Trophoblast cell (in vitro differentiated cells and primary cell): ENCODE data around the gene MRPL11.

ENCODE experiments used
- DNase-seq, 2 donors: peaks; one replicate each; pipeline ENCODE4 v3.0.0-alpha.2; 2016
- H2AFZ ChIP-seq: 2 replicates; pipeline ENCODE4 v1.6.1; 2013; ENCODE audit warnings: low read length, moderate library complexity, mild to moderate bottlenecking; ENCODE audit not compliant: insufficient read depth, poor library complexity
- H2AK5ac ChIP-seq: 2 replicates; pipeline ENCODE4 v1.6.1; 2013; ENCODE audit warnings: mild to moderate bottlenecking, low read length
- H2BK120ac ChIP-seq: 2 replicates; pipeline ENCODE4 v1.6.1; 2013; ENCODE audit warnings: low read length, mild to moderate bottlenecking, moderate library complexity; ENCODE audit not compliant: insufficient read depth, poor library complexity
- H2BK12ac ChIP-seq: 2 replicates; pipeline ENCODE4 v1.6.1; 2013; ENCODE audit warnings: mild to moderate bottlenecking, low read length, moderate library complexity
- H2BK5ac ChIP-seq: 2 replicates; pipeline ENCODE4 v1.6.1; 2013; ENCODE audit warnings: low read length, low read depth, moderate library complexity, mild to moderate bottlenecking; ENCODE audit not compliant: poor library complexity
- H3K14ac ChIP-seq: 2 replicates; pipeline ENCODE4 v1.6.1; 2013; ENCODE audit warnings: mild to moderate bottlenecking, low read length
- H3K18ac ChIP-seq: 2 replicates; pipeline ENCODE4 v1.6.1; 2013; ENCODE audit warnings: mild to moderate bottlenecking, low read length
- H3K23ac ChIP-seq: 2 replicates; pipeline ENCODE4 v1.6.1; 2013; ENCODE audit warnings: low read length
- H3K27ac ChIP-seq: 2 replicates; pipeline ENCODE4 v1.5.1; 2013; ENCODE audit warnings: low read depth, mild to moderate bottlenecking, inconsistent platforms, low read length, moderate library complexity
- H3K27me3 ChIP-seq: 2 replicates; pipeline ENCODE4 v1.6.1; 2013; ENCODE audit warnings: inconsistent platforms, mild to moderate bottlenecking, low read length, moderate library complexity; ENCODE audit not compliant: insufficient read depth
- H3K36me3 ChIP-seq, 2 experiments: 1 replicate in 1 of 2; 2 replicates in 1 of 2; pipeline ENCODE4 v1.6.1; 2013; ENCODE audit warnings: low read length in 2 of 2, mild to moderate bottlenecking in 2 of 2, moderate library complexity in 1 of 2; ENCODE audit not compliant: insufficient read depth in 2 of 2, control insufficient read depth in 1 of 2
- H3K4ac ChIP-seq: 2 replicates; pipeline ENCODE4 v1.6.1; 2013; ENCODE audit warnings: low read depth, mild to moderate bottlenecking, low read length, moderate library complexity
- H3K4me1 ChIP-seq, 2 experiments: 1 replicate in 1 of 2; 2 replicates in 1 of 2; pipeline ENCODE4 v1.6.1; 2013; ENCODE audit warnings: low read length in 2 of 2, mild to moderate bottlenecking in 2 of 2, moderate library complexity in 1 of 2; ENCODE audit not compliant: insufficient read depth in 2 of 2, control insufficient read depth in 1 of 2
- H3K4me2 ChIP-seq: 2 replicates; pipeline ENCODE4 v1.6.1; 2013; ENCODE audit warnings: inconsistent platforms, mild to moderate bottlenecking, low read length, moderate library complexity
- H3K4me3 ChIP-seq: 2 replicates; pipeline ENCODE4 v1.5.1; 2013; ENCODE audit warnings: mild to moderate bottlenecking, low read depth, low read length, inconsistent platforms
- H3K79me1 ChIP-seq: one replicate; pipeline ENCODE4 v1.6.1; 2013; ENCODE audit warnings: low read length
- H3K79me2 ChIP-seq: 2 replicates; pipeline ENCODE4 v1.6.1; 2013; ENCODE audit warnings: low read length, mild to moderate bottlenecking; ENCODE audit not compliant: control insufficient read depth, insufficient read depth, poor library complexity
- H3K9ac ChIP-seq: 2 replicates; pipeline ENCODE4 v1.6.1; 2013; ENCODE audit warnings: mild to moderate bottlenecking, low read length
- H3K9me3 ChIP-seq: 2 replicates; pipeline ENCODE4 v1.6.1; 2013; ENCODE audit warnings: low read depth, mild to moderate bottlenecking, control low read depth, inconsistent platforms, low read length; ENCODE audit not compliant: insufficient read depth
- H4K12ac ChIP-seq: 2 replicates; pipeline ENCODE4 v1.6.1; 2013; ENCODE audit warnings: low read depth, mild to moderate bottlenecking, low read length, moderate library complexity
- H4K8ac ChIP-seq: 2 replicates; pipeline ENCODE4 v1.6.1; 2013; ENCODE audit warnings: low read depth, mild to moderate bottlenecking, low read length, moderate library complexity
- H4K91ac ChIP-seq: one replicate; pipeline ENCODE4 v1.6.1; 2013; ENCODE audit warnings: low read depth, mild to moderate bottlenecking, low read length, moderate library complexity
- WGBS: extraction: QIAGEN DNeasy Blood & Tissue Kit; methylation state at CpG from one replicate; pipeline ENCODE4 v1.1.7; 2013; ENCODE audit warnings: missing lambda C conversion rate; ENCODE audit not compliant: insufficient read length, insufficient coverage; ENCODE audit errors: extremely low coverage; 5-methylcytosine and 5-hydroxymethylcytosine counted together

The MRPL11 gene

GRCh38 chr11:66472054-66472453 is 33.4 kb upstream of the MRPL11 start:
- DNase-seq = no peak
- Histone ChIP-seq H2BK12ac (no peak overlapping the region), H3K23ac (no peak overlapping the region), H2AFZ (no peak overlapping the region), H4K91ac (no peak overlapping the region), H4K8ac (no peak overlapping the region), H3K18ac (no peak overlapping the region), H2BK5ac (no peak overlapping the region), H3K27ac (no peak overlapping the region), H3K14ac (no peak overlapping the region), H3K9ac (no peak overlapping the region), H3K4me3 (no peak overlapping the region), H3K27me3 (no peaks in the 10 kb centered on the region), H3K4me2 (no peak overlapping the region), H3K9me3 (no peaks in the 10 kb centered on the region), H2BK120ac (no peak overlapping the region), H3K36me3 (peaks cover 12 to 22% of the 10 kb centered on the region in 2 experiments), H4K12ac (no peak overlapping the region), H3K4ac (no peak overlapping the region), H3K79me2 (peaks cover 4% of the 10 kb centered on the region), H3K4me1 (peaks cover 9 to 10% of the 10 kb centered on the region in 2 experiments), H3K79me1 (peaks cover 4% of the 10 kb centered on the region), H2AK5ac (no peak overlapping the region)
- no CpG with 5 or more reads among the region's 9 CpGs for WGBS

DNA sequence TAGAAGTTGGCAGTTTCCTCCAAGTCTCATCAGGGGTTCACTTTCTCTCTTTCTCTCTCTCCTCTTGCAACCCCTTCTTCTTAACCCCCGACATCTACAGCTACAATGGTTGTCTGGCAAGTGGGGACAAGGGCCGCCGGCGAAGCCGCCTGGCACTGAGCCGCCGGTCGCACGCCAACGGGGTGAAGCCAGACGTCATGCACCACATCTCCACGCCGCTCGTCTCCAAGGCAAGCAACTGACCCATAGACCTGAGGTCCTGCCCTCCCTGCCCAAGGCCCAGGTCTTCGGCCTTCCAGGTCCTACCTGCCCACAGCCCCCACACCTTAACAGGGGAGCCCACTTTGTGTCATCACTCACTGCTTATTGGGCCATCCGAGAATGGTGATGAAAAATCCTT is 32.5 kb upstream of the MRPL11 start:
- Histone ChIP-seq H3K9me3 (no peaks in the 10 kb centered on the region), H2AK5ac (no peak overlapping the region), H3K4me2 (no peak overlapping the region), H4K8ac (no peak overlapping the region), H3K79me1 (peaks cover 9% of the 10 kb centered on the region), H3K79me2 (peaks cover 4% of the 10 kb centered on the region), H2BK12ac (no peak overlapping the region), H4K12ac (no peak overlapping the region), H3K14ac (no peak overlapping the region), H3K36me3 (peaks cover 12 to 22% of the 10 kb centered on the region in 2 experiments), H3K9ac (no peak overlapping the region), H3K4me3 (no peak overlapping the region), H3K18ac (no peak overlapping the region), H2BK120ac (no peak overlapping the region), H3K27ac (no peak overlapping the region), H3K27me3 (no peaks in the 10 kb centered on the region), H2AFZ (no peak overlapping the region), H3K23ac (no peak overlapping the region), H3K4me1 (peaks cover 9 to 10% of the 10 kb centered on the region in 2 experiments), H4K91ac (no peak overlapping the region), H2BK5ac (no peak overlapping the region), H3K4ac (no peak overlapping the region)
- DNase-seq = no peak
- WGBS = no CpG with 5 or more reads among the region's 16 CpGs

DNA sequence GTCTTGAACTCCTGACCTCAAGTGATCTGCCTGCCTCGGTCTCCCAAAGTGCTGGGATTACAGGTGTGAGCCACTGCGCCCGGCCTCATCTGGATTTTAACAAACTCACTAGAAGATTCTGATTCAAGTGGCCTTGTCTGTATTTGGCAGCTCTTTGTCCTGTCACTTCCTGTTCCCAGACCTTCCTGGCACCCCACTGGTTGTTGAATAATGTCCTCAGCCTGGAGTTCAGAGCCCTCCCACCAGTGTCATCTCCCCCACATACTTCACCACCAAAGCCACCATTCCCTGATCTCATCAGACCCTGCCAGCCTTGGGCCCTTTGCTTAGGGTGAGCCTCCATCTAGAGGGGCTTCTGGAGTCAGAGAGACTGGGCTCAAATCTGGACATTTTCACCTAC is 31.4 kb upstream of the MRPL11 start:
- Histone ChIP-seq H3K27me3 (no peaks in the 10 kb centered on the region), H2BK120ac (no peak overlapping the region), H3K27ac (no peak overlapping the region), H3K36me3 (peaks cover 12 to 18% of the 10 kb centered on the region in 2 experiments), H3K79me2 (peaks cover 4% of the 10 kb centered on the region), H2BK5ac (no peak overlapping the region), H2AFZ (no peak overlapping the region), H3K9ac (no peak overlapping the region), H2BK12ac (no peak overlapping the region), H3K18ac (no peak overlapping the region), H3K4ac (no peak overlapping the region), H3K79me1 (peaks cover 9% of the 10 kb centered on the region), H4K8ac (no peak overlapping the region), H3K4me2 (no peak overlapping the region), H4K91ac (no peak overlapping the region), H3K4me3 (no peak overlapping the region), H4K12ac (no peak overlapping the region), H2AK5ac (no peak overlapping the region), H3K23ac (no peak overlapping the region), H3K4me1 (peaks cover 9 to 10% of the 10 kb centered on the region in 2 experiments), H3K14ac (no peak overlapping the region), H3K9me3 (no peaks in the 10 kb centered on the region)
- WGBS = no CpG with 5 or more reads among the region's 3 CpGs
- no peak for DNase-seq

DNA sequence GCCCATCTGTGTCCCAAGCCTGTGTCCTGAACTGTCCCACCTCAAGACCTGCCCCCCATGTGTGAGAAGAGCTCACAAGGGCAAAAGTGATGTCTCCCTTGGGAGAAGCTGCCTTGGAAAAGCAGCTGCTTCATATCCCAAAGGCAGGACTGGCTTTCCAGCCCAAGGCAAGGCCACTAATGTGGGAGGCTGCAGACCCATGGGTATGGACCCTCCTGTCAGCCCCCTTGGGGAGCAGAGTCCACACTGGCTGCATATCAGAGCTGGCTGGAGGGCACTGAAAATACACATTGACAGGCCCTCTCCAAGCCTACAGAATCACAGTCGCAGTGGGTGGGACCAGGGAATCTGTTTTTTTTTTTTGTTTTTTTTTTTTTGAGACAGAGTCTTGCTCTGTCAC is 30.8 kb upstream of the MRPL11 start:
- H2BK12ac ChIP-seq = no peak overlapping the region

More for the DNA sequence above, 30.8 kb upstream of the MRPL11 start:
- no peak overlapping the region for H4K12ac ChIP-seq
- H3K27me3 ChIP-seq = no peaks in the 10 kb centered on the region
- no peak overlapping the region for H2AK5ac ChIP-seq
- H2BK120ac ChIP-seq = no peak overlapping the region
- no peaks in the 10 kb centered on the region for H3K9me3 ChIP-seq
- peaks cover 4% of the 10 kb centered on the region for H3K79me2 ChIP-seq
- WGBS = no CpG with 5 or more reads among the region's 1 CpG
- H3K4me1 ChIP-seq = peaks cover 9 to 10% of the 10 kb centered on the region in 2 experiments
- H3K18ac ChIP-seq = no peak overlapping the region
- H3K14ac ChIP-seq = no peak overlapping the region
- peaks cover 12 to 18% of the 10 kb centered on the region in 2 experiments for H3K36me3 ChIP-seq
- no peak overlapping the region for H2BK5ac ChIP-seq
- DNase-seq = no peak
- no peak overlapping the region for H4K91ac ChIP-seq
- no peak overlapping the region for H2AFZ ChIP-seq
- H3K27ac ChIP-seq = no peak overlapping the region
- no peak overlapping the region for H3K9ac ChIP-seq
- H3K79me1 ChIP-seq = peaks cover 9% of the 10 kb centered on the region
- H3K4me2 ChIP-seq = no peak overlapping the region
- H3K4me3 ChIP-seq = no peak overlapping the region
- H3K4ac ChIP-seq = no peak overlapping the region
- no peak overlapping the region for H4K8ac ChIP-seq
- H3K23ac ChIP-seq = no peak overlapping the region
